WTC11 (cell line): ENCODE measurements around the gene MTURN. TPM values are rescaled to one million over a fixed set of nuclear protein-coding genes. Genes with fewer than 3 reads are reported as not detected.

ENCODE experiments used
- ATAC-seq: fragments of 200-7000 bp; cut with Tn5 transposase; 2 replicates; pipeline ENCODE4 v1.10.0; 2021; ENCODE audit warnings: mild to moderate bottlenecking, moderate library complexity
- CTCF ChIA-PET: fragments of 300-600 bp; sonication (Branson Sonifier 250); formaldehyde crosslinking; loops from one replicate; lab custom pipeline; 2021; ENCODE audit warnings: antibody characterized with exemption; lab: Charles Lee
- POLR2A ChIA-PET: fragments of 350-600 bp; sonication (Branson Sonifier 250); formaldehyde crosslinking; loops from one replicate; lab custom pipeline; 2021; ENCODE audit warnings: antibody characterized with exemption; lab: Charles Lee
- DNase-seq: peaks from one replicate; pipeline ENCODE4 v3.0.0; 2021; ENCODE audit warnings: low spot score
- H3K27ac Mint-ChIP-seq: 2 replicates; pipeline ENCODE4 v1.8.0; 2021; ENCODE audit warnings: mixed read lengths
- H3K27me3 Mint-ChIP-seq: 2 replicates; pipeline ENCODE4 v1.8.0; 2021; ENCODE audit warnings: low read depth, mild to moderate bottlenecking, moderate library complexity, mixed read lengths
- H3K36me3 Mint-ChIP-seq: 2 replicates; pipeline ENCODE4 v1.8.0; 2021; ENCODE audit warnings: mixed read lengths
- H3K4me1 Mint-ChIP-seq: 2 replicates; pipeline ENCODE4 v1.8.0; 2022; ENCODE audit warnings: mixed read lengths
- H3K4me3 Mint-ChIP-seq: 2 replicates; pipeline ENCODE4 v1.8.0; 2021; ENCODE audit warnings: mild to moderate bottlenecking, moderate library complexity, mixed read lengths
- H3K9me3 Mint-ChIP-seq: 2 replicates; pipeline ENCODE4 v1.8.0; 2021; ENCODE audit warnings: mixed read lengths
- NFE2L1 ChIP-seq: sonication (generic); formaldehyde crosslinking; IDR thresholded peaks from 2 replicates; pipeline ENCODE4 v1.8.1; 2023; ENCODE audit warnings: missing genetic modification reagents
- NR1H2 ChIP-seq: sonication (generic); formaldehyde crosslinking; IDR thresholded peaks from 2 replicates; pipeline ENCODE4 v1.9.0; 2021; ENCODE audit warnings: mild to moderate bottlenecking, moderate library complexity, missing genetic modification reagents
- RORB ChIP-seq: fragments of 250-450 bp; sonication (Bioruptor Pico); IDR thresholded peaks from 2 replicates; pipeline ENCODE4 v1.9.0; 2021; ENCODE audit warnings: mild to moderate bottlenecking
- SP1 ChIP-seq: sonication (generic); formaldehyde crosslinking; conservative IDR thresholded peaks from 2 replicates; pipeline ENCODE4 v1.8.1; 2022; ENCODE audit warnings: missing genetic modification reagents
- TCF7 ChIP-seq: sonication (generic); formaldehyde crosslinking; IDR thresholded peaks from 2 replicates; pipeline ENCODE4 v1.8.0; 2022; ENCODE audit warnings: mild to moderate bottlenecking, low read depth, missing genetic modification reagents, moderate library complexity
- TEAD4 ChIP-seq: sonication (generic); formaldehyde crosslinking; IDR thresholded peaks from 2 replicates; pipeline ENCODE4 v1.8.0; 2022; ENCODE audit warnings: mild to moderate bottlenecking, missing genetic modification reagents
- ZBTB21 ChIP-seq: sonication (generic); formaldehyde crosslinking; IDR thresholded peaks from 2 replicates; pipeline ENCODE4 v1.8.1; 2023; ENCODE audit warnings: mild to moderate bottlenecking, missing genetic modification reagents, borderline replicate concordance
- ZNF121 ChIP-seq: sonication (generic); formaldehyde crosslinking; IDR thresholded peaks from 2 replicates; pipeline ENCODE4 v1.8.0; 2023; ENCODE audit warnings: missing genetic modification reagents
- total RNA-seq: library from RNA; stranded (reverse); gene quantifications from 3 replicates; pipeline ENCODE4 v1.2.3, GENCODE V29; 2021
- TF ChIP-seq, protein P1 (sequence below): sonication (generic); formaldehyde crosslinking; IDR thresholded peaks from 2 replicates; pipeline ENCODE4 v1.8.0; 2022; ENCODE audit warnings: mild to moderate bottlenecking, missing genetic modification reagents
- TF ChIP-seq, protein P2 (sequence below): sonication (generic); formaldehyde crosslinking; IDR thresholded peaks from 2 replicates; pipeline ENCODE4 v1.8.1; 2023; ENCODE audit warnings: mild to moderate bottlenecking, missing genetic modification reagents, moderate library complexity
- TF ChIP-seq, protein P3 (sequence below): fragments of 250-450 bp; sonication (Bioruptor Pico); IDR thresholded peaks from 2 replicates; pipeline ENCODE4 v2.1.2; 2022; ENCODE audit warnings: mild to moderate bottlenecking, moderate library complexity
- TF ChIP-seq, protein P4 (sequence below): fragments of 250-450 bp; sonication (Bioruptor Pico); IDR thresholded peaks from 2 replicates; pipeline ENCODE4 v1.9.0; 2021; ENCODE audit warnings: mild to moderate bottlenecking
- TF ChIP-seq, protein P5 (sequence below): fragments of 200-600 bp; IDR thresholded peaks from 2 replicates; pipeline ENCODE4 v1.8.0; 2022; ENCODE audit warnings: antibody characterized with exemption
- TF ChIP-seq, protein P6 (sequence below): sonication (generic); formaldehyde crosslinking; IDR thresholded peaks from 2 replicates; pipeline ENCODE4 v1.8.1; 2022; ENCODE audit warnings: mild to moderate bottlenecking, moderate library complexity, missing genetic modification reagents
- TF ChIP-seq, protein P7 (sequence below): sonication (generic); formaldehyde crosslinking; IDR thresholded peaks from 2 replicates; pipeline ENCODE4 v1.8.1; 2023; ENCODE audit warnings: mild to moderate bottlenecking, missing genetic modification reagents, borderline replicate concordance
- TF ChIP-seq, protein P8 (sequence below): sonication (generic); formaldehyde crosslinking; IDR thresholded peaks from 2 replicates; pipeline ENCODE4 v1.8.0; 2023; ENCODE audit warnings: missing genetic modification reagents

The MTURN gene
- total RNA-seq, 1 experiment from 2014 or later: 5.0 TPM

DNA sequence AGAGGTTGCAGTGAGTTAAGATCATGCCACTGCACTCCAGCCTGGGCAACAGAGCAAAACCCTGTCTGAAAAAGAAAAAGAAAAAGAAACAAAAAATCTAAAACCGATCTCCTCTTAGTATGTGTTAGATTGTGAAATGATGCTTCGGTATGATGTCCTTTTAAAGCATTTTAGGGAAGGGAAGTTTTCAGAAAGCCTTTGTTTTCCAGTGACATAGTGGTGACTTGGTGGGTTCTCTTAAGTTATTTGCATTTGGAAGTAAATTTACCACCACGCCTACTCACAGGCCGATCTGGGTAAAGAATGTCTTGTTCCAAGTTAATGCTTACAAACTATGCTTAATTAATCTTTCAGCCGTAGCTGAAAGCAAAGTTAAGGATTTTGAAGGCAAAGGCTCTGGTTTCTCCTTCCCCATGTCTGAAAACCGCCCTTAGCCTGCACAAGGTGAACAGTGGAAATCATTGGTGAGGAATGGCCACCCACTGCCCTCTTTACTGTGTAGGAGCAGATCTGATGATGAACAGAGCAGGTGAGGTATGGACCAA, 10.7 kb downstream of the MTURN start (continued):
- no peak for TF ChIP-seq SP1 (CRISPR knock-in tag)
- no peak for TF ChIP-seq RORB

DNA sequence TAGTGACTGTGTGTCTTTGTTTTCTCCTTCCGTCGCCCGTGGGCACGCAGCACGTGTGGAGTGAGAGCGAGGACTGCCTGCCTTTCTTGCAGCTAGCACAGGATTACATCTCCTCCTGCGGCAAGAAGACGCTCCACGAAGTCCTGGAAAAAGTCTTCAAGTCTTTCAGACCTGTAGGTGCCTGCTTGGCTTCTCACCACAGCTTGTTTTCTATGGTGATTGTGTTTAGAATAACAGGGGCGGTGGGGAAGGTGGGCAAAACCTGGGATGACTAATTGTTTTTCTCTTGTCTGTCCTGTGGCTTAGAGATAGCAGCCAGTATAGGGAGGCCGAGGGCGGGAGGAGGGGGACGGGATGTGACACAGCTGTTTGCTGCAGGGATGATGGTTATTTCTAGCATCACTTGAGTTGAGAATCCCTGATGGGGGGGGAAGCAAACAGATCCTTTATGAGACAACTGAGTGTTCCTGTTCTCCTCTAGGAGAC, 11.4 kb downstream of the MTURN start:
- POLR2A ChIA-PET: no interaction called here

DNA sequence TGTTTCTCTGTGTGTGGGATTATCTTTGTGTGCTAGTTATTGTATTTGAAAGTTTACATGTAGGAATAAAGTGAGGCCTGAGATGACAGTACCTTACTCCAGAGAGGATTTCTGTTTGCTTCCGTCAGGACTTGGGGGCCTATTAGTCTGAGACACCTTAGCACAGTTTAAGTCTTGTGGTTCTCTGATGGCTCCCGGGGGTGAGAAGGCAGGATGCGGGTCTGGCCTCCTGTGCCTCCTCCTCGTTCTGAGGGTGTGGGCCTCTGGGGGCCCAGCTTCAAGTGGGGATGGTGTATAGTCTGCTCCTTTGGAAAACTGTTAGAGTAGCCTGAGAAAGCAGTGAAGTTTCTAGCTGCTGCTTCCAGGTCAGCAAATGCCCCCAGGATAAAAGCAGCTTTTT, 12.4 kb downstream of the MTURN start:
- H3K4me1 Mint-ChIP-seq: 0 out of 2 replicates have a peak, but pooled peaks cover 3% of the 10 kb centered on the region
- no peak overlapping the region for H3K4me3 Mint-ChIP-seq
- CTCF ChIA-PET: no interaction called here
- POLR2A ChIA-PET: no interaction called here
- DNase-seq: no peak
- H3K9me3 Mint-ChIP-seq: no peaks in the 10 kb centered on the region
- no peak overlapping the region for H3K27ac Mint-ChIP-seq
- ATAC-seq: no peak
- no peaks in the 10 kb centered on the region for H3K27me3 Mint-ChIP-seq
- H3K36me3 Mint-ChIP-seq: no peaks in the 10 kb centered on the region; the same call in 1 of the 2 replicates
- no peak for TF ChIP-seq TEAD4 (CRISPR knock-in tag)
- TF ChIP-seq, protein P1, sequence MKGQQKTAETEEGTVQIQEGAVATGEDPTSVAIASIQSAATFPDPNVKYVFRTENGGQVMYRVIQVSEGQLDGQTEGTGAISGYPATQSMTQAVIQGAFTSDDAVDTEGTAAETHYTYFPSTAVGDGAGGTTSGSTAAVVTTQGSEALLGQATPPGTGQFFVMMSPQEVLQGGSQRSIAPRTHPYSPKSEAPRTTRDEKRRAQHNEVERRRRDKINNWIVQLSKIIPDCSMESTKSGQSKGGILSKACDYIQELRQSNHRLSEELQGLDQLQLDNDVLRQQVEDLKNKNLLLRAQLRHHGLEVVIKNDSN (CRISPR knock-in tag): no peak
- TF ChIP-seq NFE2L1 (CRISPR knock-in tag): no peak
- no peak for TF ChIP-seq NR1H2 (CRISPR knock-in tag)
- no peak for TF ChIP-seq ZNF121
- TF ChIP-seq, protein P2, sequence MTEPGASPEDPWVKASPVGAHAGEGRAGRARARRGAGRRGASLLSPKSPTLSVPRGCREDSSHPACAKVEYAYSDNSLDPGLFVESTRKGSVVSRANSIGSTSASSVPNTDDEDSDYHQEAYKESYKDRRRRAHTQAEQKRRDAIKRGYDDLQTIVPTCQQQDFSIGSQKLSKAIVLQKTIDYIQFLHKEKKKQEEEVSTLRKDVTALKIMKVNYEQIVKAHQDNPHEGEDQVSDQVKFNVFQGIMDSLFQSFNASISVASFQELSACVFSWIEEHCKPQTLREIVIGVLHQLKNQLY: no peak
- TF ChIP-seq TCF7 (CRISPR knock-in tag): no peak
- TF ChIP-seq, protein P3, sequence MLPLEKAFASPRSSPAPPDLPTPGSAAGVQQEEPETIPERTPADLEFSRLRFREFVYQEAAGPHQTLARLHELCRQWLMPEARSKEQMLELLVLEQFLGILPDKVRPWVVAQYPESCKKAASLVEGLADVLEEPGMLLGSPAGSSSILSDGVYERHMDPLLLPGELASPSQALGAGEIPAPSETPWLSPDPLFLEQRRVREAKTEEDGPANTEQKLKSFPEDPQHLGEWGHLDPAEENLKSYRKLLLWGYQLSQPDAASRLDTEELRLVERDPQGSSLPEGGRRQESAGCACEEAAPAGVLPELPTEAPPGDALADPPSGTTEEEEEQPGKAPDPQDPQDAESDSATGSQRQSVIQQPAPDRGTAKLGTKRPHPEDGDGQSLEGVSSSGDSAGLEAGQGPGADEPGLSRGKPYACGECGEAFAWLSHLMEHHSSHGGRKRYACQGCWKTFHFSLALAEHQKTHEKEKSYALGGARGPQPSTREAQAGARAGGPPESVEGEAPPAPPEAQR (CRISPR knock-in tag): no peak
- TF ChIP-seq ZBTB21 (CRISPR knock-in tag): no peak
- TF ChIP-seq, protein P4, sequence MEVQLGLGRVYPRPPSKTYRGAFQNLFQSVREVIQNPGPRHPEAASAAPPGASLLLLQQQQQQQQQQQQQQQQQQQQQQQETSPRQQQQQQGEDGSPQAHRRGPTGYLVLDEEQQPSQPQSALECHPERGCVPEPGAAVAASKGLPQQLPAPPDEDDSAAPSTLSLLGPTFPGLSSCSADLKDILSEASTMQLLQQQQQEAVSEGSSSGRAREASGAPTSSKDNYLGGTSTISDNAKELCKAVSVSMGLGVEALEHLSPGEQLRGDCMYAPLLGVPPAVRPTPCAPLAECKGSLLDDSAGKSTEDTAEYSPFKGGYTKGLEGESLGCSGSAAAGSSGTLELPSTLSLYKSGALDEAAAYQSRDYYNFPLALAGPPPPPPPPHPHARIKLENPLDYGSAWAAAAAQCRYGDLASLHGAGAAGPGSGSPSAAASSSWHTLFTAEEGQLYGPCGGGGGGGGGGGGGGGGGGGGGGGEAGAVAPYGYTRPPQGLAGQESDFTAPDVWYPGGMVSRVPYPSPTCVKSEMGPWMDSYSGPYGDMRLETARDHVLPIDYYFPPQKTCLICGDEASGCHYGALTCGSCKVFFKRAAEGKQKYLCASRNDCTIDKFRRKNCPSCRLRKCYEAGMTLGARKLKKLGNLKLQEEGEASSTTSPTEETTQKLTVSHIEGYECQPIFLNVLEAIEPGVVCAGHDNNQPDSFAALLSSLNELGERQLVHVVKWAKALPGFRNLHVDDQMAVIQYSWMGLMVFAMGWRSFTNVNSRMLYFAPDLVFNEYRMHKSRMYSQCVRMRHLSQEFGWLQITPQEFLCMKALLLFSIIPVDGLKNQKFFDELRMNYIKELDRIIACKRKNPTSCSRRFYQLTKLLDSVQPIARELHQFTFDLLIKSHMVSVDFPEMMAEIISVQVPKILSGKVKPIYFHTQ (CRISPR knock-in tag): no peak

More for the DNA sequence above, 11.4 kb downstream of the MTURN start:
- H3K4me1 Mint-ChIP-seq: 0 out of 2 replicates have a peak, but pooled peaks cover 3% of the 10 kb centered on the region
- no peak for ATAC-seq
- no peak overlapping the region for H3K27ac Mint-ChIP-seq
- TF ChIP-seq NFE2L1 (CRISPR knock-in tag) (no peak), RORB (no peak)
- TF ChIP-seq, protein P5, sequence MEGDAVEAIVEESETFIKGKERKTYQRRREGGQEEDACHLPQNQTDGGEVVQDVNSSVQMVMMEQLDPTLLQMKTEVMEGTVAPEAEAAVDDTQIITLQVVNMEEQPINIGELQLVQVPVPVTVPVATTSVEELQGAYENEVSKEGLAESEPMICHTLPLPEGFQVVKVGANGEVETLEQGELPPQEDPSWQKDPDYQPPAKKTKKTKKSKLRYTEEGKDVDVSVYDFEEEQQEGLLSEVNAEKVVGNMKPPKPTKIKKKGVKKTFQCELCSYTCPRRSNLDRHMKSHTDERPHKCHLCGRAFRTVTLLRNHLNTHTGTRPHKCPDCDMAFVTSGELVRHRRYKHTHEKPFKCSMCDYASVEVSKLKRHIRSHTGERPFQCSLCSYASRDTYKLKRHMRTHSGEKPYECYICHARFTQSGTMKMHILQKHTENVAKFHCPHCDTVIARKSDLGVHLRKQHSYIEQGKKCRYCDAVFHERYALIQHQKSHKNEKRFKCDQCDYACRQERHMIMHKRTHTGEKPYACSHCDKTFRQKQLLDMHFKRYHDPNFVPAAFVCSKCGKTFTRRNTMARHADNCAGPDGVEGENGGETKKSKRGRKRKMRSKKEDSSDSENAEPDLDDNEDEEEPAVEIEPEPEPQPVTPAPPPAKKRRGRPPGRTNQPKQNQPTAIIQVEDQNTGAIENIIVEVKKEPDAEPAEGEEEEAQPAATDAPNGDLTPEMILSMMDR: no peak
- TF ChIP-seq, protein P6, sequence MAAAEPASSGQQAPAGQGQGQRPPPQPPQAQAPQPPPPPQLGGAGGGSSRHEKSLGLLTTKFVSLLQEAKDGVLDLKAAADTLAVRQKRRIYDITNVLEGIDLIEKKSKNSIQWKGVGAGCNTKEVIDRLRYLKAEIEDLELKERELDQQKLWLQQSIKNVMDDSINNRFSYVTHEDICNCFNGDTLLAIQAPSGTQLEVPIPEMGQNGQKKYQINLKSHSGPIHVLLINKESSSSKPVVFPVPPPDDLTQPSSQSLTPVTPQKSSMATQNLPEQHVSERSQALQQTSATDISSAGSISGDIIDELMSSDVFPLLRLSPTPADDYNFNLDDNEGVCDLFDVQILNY: no peak
- TF ChIP-seq, protein P7, sequence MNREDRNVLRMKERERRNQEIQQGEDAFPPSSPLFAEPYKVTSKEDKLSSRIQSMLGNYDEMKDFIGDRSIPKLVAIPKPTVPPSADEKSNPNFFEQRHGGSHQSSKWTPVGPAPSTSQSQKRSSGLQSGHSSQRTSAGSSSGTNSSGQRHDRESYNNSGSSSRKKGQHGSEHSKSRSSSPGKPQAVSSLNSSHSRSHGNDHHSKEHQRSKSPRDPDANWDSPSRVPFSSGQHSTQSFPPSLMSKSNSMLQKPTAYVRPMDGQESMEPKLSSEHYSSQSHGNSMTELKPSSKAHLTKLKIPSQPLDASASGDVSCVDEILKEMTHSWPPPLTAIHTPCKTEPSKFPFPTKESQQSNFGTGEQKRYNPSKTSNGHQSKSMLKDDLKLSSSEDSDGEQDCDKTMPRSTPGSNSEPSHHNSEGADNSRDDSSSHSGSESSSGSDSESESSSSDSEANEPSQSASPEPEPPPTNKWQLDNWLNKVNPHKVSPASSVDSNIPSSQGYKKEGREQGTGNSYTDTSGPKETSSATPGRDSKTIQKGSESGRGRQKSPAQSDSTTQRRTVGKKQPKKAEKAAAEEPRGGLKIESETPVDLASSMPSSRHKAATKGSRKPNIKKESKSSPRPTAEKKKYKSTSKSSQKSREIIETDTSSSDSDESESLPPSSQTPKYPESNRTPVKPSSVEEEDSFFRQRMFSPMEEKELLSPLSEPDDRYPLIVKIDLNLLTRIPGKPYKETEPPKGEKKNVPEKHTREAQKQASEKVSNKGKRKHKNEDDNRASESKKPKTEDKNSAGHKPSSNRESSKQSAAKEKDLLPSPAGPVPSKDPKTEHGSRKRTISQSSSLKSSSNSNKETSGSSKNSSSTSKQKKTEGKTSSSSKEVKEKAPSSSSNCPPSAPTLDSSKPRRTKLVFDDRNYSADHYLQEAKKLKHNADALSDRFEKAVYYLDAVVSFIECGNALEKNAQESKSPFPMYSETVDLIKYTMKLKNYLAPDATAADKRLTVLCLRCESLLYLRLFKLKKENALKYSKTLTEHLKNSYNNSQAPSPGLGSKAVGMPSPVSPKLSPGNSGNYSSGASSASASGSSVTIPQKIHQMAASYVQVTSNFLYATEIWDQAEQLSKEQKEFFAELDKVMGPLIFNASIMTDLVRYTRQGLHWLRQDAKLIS (CRISPR knock-in tag): no peak
- TF ChIP-seq, protein P8, sequence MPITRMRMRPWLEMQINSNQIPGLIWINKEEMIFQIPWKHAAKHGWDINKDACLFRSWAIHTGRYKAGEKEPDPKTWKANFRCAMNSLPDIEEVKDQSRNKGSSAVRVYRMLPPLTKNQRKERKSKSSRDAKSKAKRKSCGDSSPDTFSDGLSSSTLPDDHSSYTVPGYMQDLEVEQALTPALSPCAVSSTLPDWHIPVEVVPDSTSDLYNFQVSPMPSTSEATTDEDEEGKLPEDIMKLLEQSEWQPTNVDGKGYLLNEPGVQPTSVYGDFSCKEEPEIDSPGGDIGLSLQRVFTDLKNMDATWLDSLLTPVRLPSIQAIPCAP (CRISPR knock-in tag): no peak
- H3K4me3 Mint-ChIP-seq: no peak overlapping the region
- H3K27me3 Mint-ChIP-seq: no peaks in the 10 kb centered on the region
- no peak for DNase-seq
- CTCF ChIA-PET: interaction anchor here (1.2 kb wide), 1 partner anchor 18 kb away, joined by 3 read pairs; no protein-coding TSS in a partner anchor
- no peaks in the 10 kb centered on the region for H3K9me3 Mint-ChIP-seq
- no peaks in the 10 kb centered on the region; the same call in 1 of the 2 replicates for H3K36me3 Mint-ChIP-seq
